ENCODE results near the gene OTULINL.

GRCh38 chr5:14571901-14572300 is 9.7 kb upstream of the OTULINL start:
- TF ChIP-seq EZH2 (IDR thresholded peaks at IDR 0.05; ENCODE audit: low read length, unreplicated experiment), result no peak
- no peak for TF ChIP-seq EZH2phosphoT487 (IDR thresholded peaks at IDR 0.05; ENCODE audit: borderline replicate concordance, low read length)
